Mucosa of gallbladder (tissue), 1 donor: ENCODE results near the gene L3MBTL4. TPM values are rescaled to one million over a fixed set of nuclear protein-coding genes. Genes with fewer than 3 reads are reported as not detected.
"Not testable (repeated sequence)": the region's sequence is repeated elsewhere in the genome, so short reads cannot be mapped to it uniquely, and the experiment has no call there.

Source experiments
- DNase-seq: peaks from one replicate; pipeline ENCODE4 v3.0.0-alpha.2; 2020; ENCODE audit warnings: low spot score
- total RNA-seq: library from RNA; stranded (reverse); gene quantifications from one replicate; pipeline ENCODE4 v1.2.1, GENCODE V29; 2021
- donor health status: DM: no; HTN: no; CAD: no.

Gene L3MBTL4
- total RNA-seq, 1 donor from 2014 or later, result 16.1 TPM

GRCh38 chr18:6406910-6407470 lies 7.7 kb downstream of the L3MBTL4 start:
- DNase-seq, result no peak

- DNase-seq, result no peak
Measured at GRCh38 chr18:6406075-6406909, 8.4 kb downstream of the L3MBTL4 start.

- no peak for DNase-seq
Measured at GRCh38 chr18:6405237-6406074, 9.3 kb downstream of the L3MBTL4 start.

- no peak for DNase-seq
Measured at GRCh38 chr18:6404834-6405233, 9.9 kb downstream of the L3MBTL4 start.

GRCh38 chr18:6401687-6402086 lies 13.0 kb downstream of the L3MBTL4 start:
- no peak for DNase-seq

- DNase-seq, result no peak
Measured at GRCh38 chr18:6399776-6400175, 14.9 kb downstream of the L3MBTL4 start.

GRCh38 chr18:6397931-6398566 lies 16.7 kb downstream of the L3MBTL4 start:
- no peak for DNase-seq

- DNase-seq, result no peak
Measured at GRCh38 chr18:6396847-6397246, 17.9 kb downstream of the L3MBTL4 start.

- no peak for DNase-seq
Measured at GRCh38 chr18:6396276-6396675, 18.4 kb downstream of the L3MBTL4 start.

- no peak for DNase-seq
Measured at GRCh38 chr18:6389005-6389404, 25.7 kb downstream of the L3MBTL4 start.

GRCh38 chr18:6382963-6383362 lies 31.7 kb downstream of the L3MBTL4 start:
- DNase-seq, result peak; percentile 33

GRCh38 chr18:6377473-6377872 lies 37.2 kb downstream of the L3MBTL4 start:
- not testable (repeated sequence) for DNase-seq

GRCh38 chr18:6376433-6377229 lies 38.1 kb downstream of the L3MBTL4 start:
- no peak for DNase-seq

GRCh38 chr18:6374935-6375529 lies 39.7 kb downstream of the L3MBTL4 start:
- no peak for DNase-seq

GRCh38 chr18:6374340-6374739 lies 40.4 kb downstream of the L3MBTL4 start:
- DNase-seq, result no peak

- no peak for DNase-seq
Measured at GRCh38 chr18:6373187-6373586, 41.5 kb downstream of the L3MBTL4 start.

GRCh38 chr18:6370886-6371635 lies 43.6 kb downstream of the L3MBTL4 start:
- peak; percentile 71 for DNase-seq

GRCh38 chr18:6370410-6370809 lies 44.3 kb downstream of the L3MBTL4 start:
- no peak for DNase-seq

GRCh38 chr18:6368017-6368416 lies 46.7 kb downstream of the L3MBTL4 start:
- DNase-seq, result no peak

- no peak for DNase-seq
Measured at GRCh38 chr18:6367208-6367607, 47.5 kb downstream of the L3MBTL4 start.
